Smooth muscle cell of the coronary artery (primary cell): ENCODE data around the gene SLC46A3. TPM values are rescaled to one million over a fixed set of nuclear protein-coding genes. Genes with fewer than 3 reads are reported as not detected.

Source experiments
- total RNA-seq: library from RNA; depleted of rRNA; stranded (reverse); fragments of >200 nt; gene quantifications from 2 replicates; pipeline ENCODE4 v1.2.3, GENCODE V29; 2014; ENCODE audit warnings: low replicate concordance

The SLC46A3 gene, protein sequence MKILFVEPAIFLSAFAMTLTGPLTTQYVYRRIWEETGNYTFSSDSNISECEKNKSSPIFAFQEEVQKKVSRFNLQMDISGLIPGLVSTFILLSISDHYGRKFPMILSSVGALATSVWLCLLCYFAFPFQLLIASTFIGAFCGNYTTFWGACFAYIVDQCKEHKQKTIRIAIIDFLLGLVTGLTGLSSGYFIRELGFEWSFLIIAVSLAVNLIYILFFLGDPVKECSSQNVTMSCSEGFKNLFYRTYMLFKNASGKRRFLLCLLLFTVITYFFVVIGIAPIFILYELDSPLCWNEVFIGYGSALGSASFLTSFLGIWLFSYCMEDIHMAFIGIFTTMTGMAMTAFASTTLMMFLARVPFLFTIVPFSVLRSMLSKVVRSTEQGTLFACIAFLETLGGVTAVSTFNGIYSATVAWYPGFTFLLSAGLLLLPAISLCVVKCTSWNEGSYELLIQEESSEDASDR
- 2.8 and 12.3 TPM in 2 replicates for total RNA-seq

DNA sequence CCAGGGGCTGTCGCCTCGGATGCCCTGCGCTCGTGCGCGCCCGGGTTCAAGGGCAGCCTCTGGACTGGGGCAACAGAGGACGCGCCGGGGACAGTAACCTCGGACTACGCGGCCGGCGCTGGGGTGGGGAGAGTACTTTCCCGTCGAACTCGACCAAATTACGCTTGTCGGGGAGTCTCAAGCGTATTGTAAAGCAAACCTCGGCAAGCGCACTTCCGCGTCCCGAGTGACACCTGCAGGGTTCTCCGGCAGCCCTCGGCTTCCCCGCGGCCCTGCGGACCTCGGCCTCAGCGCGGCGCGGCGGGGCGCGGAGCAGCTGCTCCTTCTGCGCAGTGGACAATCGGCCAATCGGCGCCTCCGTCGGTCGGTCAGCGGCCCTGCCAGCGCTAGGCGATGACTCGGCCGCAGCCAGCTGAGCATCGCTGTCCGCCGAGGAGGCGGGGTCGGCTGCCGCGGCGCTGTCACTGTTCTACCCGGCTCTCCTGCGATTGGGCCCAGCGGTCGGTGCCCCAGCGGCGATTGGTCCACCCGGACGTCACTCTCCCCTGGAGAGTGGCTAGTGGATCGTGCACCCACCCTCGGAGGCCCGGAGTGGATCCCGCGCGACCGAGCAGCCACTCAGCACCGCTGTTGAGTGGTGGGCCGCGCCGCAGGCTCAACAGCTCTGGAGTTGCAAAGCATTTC lies at the start of gene SLC46A3:
TSS of gene SLC46A3 (minus strand) at position 428 of the 684 bp plus-strand sequence. CDS start 972 bp downstream, outside the sequence.

DNA sequence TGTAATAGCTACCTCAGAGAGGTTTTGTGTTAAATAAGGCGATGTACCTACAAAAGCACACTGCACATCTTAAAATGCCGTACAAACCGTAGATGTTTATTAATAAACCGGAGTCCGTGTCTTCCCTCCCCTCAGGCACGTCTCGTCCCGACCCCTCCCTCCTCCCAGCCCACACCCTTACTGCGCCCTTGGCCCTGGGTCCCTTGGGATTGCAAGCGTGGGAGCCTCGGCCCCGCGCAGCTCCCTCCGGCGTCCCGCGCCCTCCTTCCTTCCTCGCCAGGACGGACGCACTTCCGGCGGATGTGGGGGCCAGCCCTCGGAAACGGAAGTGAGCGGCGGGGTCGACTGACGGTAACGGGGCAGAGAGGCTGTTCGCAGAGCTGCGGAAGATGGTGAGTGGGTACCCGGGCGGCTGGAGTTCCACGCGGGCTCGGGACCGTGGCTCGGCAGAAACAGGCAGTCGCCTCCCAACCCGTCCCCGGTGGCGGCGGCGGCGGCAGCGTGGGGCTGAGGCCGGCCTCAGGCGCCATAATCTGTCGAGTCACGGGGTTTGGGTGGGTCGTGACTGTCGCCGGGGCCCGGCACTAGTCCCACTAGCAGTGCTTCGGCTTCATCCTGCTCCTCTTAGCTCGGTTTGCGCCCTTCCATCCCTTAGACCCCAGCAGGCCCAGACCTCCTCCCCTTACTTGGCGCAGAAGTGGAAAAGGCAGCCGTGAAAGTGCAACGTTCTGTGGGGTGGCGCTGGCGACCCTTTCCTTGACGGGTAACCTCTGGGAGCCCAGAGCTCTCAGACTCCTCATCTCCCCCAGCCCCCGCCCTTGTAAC lies 59.8 kb downstream of the SLC46A3 start, which contains the start of gene POMP:
TSS of gene POMP (plus strand) at position 335 of the 825 bp plus-strand sequence. CDS start at position 390, 55 bp downstream.

Other genes with a start within 250 kb of the SLC46A3 start
- 0.82 and 8.9 TPM in 2 replicates for gene FLT1, start 223.8 kb downstream of the SLC46A3 start, total RNA-seq
- gene POMP, start 59.8 kb downstream of the SLC46A3 start, total RNA-seq = 27.0 and 111 TPM in 2 replicates
- gene MTUS2, start 101.4 kb upstream of the SLC46A3 start, total RNA-seq = 0.30 TPM in 1 of 2 replicates, not detected in the other